Kasumi-1 (cell line): ENCODE measurements around the gene PTPRG.

Source experiments
- DNase-seq, 2 experiments: peaks; one replicate each; lab custom pipeline; 2025; lab: John Stamatoyannopoulos, UW

The PTPRG gene

DNA sequence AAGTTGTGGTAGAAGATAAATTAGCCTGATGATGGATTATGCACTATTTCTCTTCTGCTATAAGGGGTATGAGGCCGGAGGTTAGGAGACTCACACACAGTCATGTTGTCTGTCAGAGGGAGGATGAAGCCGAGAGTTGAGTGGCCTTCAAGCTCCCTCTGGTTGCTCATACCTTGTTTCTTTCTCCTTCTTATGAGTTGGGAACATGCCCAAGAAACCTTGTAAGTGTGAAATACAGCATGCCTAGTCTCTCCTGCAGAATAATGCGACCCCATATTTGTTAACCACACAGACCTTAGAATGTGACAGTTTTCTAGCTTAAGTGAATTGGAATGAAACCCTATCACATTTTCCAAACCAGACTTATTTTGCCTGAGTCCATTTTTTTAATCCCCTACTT lies 366.7 kb downstream of the PTPRG start:
- DNase-seq, result no peak

DNA sequence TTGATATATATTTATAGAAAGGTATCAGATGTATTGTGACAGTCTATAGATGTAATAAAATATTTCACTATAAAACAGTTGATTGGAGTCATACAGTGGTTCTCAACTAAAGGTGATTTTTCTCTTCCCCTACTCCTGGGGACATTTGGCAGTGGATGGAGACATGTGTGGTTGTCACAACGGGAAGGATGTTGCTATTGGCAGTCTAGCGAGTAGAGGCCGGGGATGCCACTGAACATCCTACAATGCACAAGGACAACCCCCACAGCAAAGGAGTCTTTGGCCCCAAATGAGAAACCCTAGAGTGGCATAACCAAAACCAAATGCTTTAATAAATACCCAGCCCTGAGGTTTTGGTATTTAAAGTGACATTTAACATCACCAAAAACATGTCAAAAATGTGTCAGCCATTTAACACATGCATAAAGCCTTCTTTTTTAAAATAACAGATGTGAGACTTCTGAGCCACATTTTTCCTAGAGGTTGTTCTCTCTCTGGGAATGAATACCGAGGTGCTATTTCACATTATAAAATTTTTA lies 367.5 kb downstream of the PTPRG start:
- no peak for DNase-seq

DNA sequence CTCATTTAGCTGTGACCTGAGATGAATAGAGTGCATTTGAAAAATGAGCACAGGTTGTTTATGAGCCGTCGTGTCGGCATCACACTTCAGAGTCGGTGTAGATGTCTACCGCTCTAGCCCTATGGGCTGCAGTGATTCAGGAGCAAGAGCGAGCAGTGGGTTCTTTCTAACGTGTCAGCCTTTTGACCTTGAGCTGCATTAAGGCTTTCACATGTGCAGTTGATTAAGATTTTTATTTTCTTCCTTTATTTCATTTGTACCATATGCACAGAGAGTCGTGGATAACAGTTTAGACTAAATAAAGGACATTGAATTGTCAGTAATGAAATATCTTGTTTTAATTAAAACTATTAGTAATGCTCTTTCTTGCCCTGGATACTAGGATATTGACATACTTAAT lies 368.2 kb downstream of the PTPRG start:
- no peak for DNase-seq

DNA sequence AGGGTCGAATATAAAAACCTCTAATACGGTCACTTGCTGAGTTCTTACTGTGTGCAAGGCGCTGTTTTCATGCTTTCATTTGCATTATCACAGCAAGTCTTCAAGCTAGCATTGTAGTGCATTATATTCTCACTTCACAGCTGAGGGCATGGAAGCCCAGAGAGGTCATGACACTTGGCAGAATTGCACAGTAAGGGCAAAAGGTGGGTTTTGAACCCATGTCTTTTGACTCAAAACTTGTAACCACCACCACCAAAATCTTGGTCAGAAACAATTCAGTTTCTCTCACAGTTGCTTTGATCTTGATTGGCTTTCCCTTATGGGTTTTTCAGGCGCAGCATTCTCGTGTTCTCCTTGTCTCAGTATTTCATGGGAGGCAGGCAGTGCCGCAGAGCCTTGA lies 371.1 kb downstream of the PTPRG start:
- DNase-seq, result no peak

DNA sequence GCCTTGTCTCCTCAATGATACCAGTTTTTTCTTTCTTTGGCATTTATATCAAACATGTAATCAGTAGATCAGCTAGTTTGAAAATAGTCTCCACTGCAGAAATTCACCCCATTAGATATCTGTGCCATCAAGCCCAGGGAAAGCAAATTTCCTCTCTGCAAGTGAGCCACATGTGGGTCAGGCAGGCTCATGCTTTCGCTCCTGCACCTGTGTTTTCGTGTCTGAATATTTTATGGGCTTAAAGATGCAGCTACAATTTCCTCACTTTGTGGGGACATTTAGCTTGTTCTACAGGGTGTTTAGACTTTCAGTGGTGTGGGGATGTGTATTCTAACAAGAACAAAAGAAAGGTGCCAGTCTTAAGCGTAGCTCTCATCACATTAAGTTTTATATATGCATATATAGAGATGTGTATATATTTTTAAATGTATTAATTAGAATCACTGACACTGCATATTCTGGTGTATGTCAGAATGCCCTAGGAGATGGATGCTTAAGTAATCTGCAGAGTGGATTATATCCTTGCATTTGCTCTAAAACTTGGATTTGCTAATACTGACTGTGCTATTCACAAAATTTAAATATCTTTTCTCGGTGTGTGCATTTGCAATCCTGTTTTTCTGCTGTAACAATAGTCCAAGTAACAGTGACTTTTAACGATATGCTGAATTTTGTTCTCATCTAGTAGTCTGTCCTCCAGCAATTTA lies 372.6 kb downstream of the PTPRG start:
- no peak for DNase-seq

DNA sequence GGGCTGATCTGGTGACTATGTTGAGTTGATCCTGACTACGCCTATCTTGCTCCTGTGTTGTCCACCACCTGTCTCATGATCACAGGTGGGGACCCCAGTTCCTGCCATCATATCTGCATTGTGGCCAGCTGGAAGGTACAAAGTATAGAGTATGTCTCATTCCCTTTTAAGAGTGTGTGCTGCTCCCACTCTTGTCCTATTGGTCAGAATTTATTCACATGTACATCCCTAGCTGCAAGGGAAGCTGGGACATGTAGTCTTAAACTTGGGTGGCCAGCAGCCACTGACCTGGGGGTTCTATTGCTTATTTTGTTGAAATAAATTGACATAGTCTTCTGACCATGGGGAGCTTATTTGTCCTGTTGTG lies 373.1 kb downstream of the PTPRG start:
- DNase-seq, result no peak

DNA sequence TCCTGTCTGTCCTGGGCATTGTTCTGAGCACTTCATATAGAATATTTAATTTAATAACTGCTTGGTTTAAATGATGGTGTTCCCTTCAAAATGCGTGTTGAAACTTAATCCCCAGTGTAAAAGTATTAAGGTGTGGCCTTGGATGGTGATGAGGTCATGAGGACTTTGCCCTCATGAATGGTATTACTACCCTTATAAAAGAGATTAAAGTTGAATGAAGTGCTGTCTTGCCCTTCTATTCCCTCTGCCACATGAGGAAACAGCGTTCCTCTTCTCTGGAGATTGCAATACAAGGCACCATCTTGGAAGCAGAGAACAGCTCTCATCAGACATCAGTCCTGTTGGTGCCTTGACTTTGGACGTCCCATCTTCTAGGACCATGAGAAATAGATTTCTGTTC lies 374.4 kb downstream of the PTPRG start:
- DNase-seq, result no peak

DNA sequence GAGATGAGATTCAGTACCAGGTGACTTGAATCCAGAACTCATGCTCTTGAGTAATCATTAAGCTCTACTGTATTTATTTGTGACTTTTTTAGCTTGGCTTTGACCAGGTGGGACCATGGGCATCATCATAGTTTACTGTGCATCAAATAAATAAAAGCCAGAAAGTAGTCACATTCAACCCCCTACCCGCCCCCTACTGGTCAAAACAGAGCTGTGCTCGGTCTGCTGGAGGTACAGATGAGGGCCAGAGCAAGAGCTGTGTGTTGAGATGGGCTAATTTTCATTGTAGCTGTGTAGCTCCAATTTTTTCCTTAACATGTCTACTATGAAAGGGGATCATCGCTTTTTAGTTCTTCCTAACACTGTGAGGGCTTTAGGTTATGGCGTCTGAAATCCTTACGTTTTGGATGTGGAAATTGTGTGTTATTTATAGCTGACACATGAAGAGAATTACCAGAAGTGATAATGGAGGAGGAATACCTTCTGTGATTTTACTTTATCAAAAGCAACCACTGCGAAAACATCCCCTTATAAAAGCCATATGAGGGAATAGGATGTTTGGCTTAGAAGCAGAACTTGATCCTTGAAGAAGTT lies 375.1 kb downstream of the PTPRG start:
- DNase-seq, result peak; percentile 30 to 36

DNA sequence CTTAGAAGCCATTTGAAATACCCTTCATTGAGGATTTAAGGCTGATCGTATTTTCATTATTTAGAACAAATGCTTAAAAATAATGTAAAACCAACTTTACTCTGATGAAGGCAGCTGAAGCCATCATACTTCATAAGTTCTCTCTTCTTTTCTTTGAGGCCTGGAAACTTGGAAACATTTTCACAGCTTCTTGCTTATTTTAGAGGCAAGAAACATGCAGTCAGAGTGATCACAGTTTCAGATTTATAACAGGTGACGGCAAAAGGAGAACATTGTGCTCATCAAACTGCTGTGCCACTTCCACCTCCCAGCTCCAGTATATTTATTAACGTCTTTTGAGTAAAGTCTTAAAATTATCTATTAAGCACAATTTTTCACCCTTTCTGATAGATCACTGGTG lies 376.1 kb downstream of the PTPRG start:
- DNase-seq, result no peak

DNA sequence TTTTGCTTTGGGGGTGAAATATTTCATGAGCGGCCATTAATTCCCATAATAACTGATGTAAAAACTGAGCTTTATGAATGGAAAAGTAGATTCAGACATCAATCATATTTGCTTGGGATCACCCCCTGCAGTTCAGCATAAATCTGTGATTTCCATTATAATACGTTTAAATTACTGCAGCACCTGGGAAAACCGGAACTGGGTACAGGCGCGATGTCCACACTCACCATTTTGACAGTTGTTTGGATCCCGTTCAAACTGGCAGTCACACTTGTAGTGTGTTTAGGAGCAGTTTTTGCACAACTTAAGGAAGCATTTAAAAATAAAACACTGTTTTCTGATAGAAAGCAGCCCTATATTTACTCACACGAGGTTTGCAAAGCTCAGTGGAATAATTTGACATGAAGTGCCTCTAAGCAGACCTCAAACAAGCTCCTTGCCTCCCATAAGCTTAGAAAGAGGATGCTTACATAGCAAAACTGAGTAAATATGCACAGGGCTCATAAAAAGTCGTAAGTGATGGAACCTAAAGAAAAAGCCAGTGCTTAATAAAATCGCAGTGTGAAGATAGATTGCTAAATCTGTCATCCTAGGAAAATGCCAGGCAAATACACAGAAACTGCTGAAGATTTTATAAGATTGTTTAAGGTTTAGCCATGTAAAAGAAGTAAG lies 377.6 kb downstream of the PTPRG start:
- no peak for DNase-seq

DNA sequence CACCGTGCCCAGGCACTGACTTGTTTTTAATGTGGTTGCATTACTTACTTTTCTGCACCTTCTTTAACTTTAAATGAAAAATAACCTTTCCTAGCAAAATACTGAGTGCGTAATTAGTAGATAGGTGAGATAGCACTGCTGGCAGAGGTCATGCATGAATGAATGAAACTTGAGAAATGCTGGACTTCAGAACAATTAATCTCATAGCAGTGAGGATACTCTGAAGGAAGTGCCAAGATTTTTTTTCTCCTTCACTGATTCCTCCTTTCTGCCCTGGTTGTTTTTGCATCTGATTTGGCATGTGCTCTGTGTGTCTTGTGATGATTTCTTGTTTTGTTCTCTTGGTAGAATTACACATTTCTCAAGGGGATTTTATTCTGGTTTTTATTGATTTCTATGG lies 378.9 kb downstream of the PTPRG start:
- DNase-seq, result no peak

DNA sequence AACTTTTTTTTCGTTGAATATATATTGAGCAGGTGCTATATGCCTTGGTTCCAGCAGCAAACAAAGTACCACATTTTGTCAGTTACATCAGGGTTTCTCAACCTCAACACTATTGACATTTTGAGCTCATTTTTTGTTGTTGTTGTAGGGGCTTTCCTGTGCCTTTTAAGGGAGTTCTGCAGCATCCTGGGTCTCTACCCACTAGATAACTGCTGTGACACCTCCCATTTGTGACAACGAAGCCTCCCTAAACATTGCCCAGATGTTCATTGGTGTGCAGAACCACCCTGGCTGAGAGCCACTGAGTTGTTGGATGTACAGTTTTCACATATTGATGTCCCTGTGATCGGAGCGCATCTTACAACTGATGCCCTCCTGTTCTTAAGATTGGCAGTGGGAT lies 382.6 kb downstream of the PTPRG start:
- DNase-seq, result no peak

DNA sequence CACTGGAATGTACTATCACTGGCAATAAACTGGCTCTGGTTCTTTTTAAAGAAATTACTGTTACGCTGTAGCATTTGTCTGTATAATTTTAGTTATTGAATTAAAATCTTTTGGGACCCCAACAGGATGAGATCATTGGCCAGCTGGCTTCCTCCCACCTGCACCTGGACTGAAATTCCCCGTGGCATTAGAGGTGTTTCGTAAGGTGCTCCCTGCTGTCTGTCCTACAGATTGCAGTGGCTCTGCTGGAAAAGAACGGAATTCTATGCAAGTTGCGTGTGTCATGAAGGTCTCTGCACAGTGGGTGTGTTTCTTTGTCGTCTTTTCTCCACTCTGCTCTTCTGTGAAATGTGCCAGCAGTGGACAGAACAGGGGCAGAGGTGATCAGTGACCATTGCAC lies 383.4 kb downstream of the PTPRG start:
- DNase-seq, result no peak

DNA sequence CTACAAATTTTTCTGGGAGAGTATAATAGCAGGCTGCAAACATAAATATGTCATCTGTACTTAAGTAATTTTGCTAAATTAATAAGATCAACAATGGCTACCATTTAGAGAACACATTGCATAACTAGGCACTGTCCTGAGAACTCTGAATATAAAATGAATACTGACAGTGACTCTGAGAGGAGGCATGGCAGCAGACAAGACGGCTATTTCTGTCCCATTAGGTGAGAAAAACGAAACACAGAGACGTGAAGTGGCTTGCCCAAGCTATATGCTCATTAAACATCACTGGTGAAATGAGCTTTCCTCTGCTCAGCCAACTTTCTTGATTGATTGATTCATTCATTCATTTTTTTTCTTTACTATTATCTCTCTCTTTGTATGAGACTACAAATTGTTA lies 384.3 kb downstream of the PTPRG start:
- no peak for DNase-seq

DNA sequence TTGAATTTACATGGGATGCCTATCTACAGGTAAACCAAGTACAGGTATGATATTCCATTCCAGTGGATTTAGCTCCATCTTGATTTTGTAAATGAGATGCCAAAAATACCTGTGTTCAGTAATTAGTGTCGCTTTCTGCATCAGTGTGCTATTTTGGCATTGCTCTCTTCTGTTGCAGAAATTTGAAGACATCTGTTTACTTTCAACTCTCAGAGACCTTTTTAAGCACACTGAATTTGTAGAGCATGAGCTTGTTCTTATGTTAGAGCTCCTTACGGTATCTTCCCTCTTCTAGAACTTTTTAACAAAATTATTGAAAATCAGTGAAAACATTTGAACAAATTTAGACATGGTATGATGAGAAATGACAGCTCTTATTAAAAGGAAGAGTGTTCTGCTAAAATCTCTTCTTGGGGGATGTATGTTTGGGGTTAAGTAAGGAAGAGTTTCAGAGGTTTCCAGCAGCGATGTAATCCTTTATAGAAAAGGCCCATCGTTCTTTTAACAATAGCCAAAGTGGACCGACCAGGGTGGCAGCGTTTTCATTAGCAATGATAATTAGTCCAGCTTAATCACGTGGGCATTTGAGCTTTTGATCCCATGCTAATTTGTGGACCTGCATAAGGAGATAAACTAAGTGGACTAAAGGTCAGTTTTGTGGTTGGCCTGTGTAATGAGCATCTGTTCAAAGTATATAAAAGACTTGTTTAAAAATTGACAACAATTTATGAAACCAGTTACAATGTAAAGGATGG lies 385.4 kb downstream of the PTPRG start:
- no peak for DNase-seq

DNA sequence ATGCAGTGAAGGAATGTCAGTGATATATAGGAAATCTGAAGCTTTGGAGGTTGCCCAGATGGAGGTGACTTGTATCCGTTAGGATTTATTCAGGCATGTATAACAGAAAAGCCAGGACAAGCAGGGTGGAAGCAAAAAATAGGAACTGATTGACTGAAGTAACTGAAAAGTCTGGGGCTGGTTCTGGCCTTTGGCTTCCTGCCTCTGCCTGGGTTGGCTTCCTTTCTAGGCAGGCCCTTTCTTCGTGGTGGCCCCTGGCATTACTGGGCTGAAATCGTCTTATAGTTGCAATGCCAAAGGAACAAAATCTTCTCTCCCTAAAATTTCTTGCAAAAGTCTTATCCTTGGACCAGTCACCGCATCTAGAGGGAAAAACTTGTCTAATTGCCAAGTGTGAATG lies 386.1 kb downstream of the PTPRG start:
- DNase-seq, result peak; percentile 62 to 73

DNA sequence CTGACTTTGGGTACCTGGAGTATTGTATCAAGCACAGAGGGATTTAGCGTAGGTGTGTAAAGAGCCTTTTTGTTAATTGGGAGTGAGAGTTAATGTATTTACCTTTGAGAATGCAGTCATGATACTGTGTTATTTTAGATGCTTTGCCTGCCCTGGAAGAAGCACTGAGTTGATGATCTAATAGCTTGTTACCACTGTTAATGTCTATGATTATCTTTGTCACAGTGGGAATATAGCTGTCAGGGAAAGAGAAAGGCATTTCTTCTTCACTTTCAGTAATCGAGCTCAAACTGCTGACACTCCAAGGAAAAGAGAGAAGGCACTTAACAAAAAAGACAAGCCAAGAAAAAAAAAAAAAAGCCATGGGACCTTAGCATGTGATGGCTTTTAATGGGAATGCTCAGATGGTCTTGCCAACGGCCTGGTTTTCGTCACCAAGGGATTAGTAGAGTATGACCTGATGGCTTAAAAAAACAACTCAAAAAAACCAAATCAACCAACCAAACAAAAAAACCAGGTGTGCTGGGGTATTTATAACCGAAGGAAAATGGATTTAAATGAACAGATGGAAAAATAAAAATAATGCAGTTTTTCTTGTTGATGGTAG lies 387.4 kb downstream of the PTPRG start:
- DNase-seq, result no peak

DNA sequence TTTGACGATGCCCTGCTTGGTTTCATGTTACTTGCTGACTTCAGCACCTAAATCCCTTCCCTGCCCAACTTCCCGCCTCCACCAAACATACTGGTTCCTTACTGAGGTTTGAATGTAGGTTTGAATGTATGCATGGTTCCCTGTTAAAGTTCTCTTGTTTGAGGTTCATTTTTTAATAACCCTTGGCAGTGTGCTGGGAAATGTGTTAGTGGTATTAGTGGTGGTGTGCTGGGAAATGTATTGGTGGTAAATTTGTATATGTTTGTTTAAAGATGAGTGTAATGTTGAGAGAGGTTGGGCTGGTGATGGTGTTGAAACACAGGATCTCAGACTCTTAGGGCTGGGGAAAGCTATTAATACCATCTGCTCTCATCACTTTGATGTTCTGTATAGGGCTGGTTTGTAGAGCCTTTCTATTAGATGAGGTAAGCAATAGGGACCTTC lies 392.7 kb downstream of the PTPRG start:
- no peak for DNase-seq

DNA sequence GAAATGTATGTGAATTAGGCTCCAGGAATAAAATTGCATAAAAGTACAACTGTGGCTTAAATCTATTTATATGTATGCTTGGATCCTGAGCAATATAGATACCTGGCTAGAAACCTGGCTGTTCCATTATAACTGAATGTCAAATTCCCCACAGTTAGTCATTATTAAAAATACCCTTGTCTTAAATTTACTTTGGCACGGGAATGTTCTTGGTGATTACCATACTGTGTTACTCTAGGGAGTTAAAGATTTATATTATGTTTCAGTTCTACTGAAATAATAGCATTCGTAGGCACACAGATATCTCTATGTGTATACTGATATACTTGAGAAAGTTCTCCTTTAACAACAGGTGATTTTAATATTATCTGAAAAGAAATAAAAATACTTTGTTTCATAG lies 394.1 kb downstream of the PTPRG start:
- no peak for DNase-seq

DNA sequence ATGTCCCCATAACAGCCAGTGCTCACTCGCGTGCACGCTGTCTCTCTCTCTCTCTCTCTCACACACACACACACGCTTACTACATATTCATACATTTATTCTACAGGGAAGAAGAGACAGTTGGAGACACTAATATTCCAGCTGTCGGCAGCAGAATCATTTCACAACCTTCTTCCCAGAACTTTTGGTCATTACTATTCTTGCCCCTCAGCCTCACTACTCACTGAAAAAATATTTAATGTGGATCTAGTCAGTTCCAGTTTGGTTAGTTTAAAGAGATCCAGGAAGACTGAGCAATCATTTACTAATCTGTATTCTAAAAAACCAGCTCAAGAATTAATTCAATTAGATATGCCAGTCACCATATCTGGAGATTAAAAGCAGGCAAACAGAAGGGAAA lies 394.9 kb downstream of the PTPRG start:
- DNase-seq, result no peak

DNA sequence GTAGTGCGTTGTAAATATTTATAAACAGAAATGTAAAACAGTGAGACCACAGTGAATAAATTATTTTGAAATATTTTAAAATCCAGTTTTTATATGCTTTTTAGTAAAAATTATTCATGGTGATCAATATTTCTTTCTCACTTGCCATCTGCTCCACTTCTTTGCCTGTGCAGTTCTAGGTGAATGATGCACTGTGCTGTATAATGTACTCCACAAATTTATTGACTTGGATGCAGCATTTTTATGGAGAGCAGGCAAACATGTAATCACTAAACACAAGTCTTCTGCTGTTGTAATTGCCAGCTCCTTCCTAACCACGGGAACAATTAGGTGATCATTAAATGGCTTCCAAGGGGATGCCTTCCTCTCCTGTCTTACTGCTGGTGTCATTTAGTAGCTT lies 395.9 kb downstream of the PTPRG start:
- no peak for DNase-seq

DNA sequence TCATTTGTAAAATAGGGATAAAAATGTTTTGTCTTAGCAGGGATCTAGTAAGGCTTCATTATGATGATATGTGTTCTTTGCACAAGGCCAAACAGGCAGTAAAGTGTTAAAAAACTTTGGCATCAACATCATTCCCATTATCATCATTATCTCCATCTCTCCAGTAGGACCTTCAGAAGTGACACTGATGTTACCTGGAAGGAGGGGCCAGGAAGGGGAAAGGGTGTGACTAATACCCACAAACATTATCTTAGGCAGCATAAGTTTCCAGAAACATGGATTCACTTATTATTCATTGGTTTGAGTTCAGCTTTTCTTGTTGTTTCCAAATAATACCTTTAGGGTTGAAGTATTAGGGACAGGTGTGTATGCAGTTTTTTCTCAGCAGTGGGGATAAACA lies 399.6 kb downstream of the PTPRG start:
- no peak for DNase-seq
